ENCODE results near the gene HPDL. TPM values are rescaled to one million over a fixed set of nuclear protein-coding genes. Genes with fewer than 3 reads are reported as not detected.

Gene HPDL
- total and polyA plus RNA-seq, 2 of the 4 experiments (the other 2 are of a cell fraction) = 0.54 to 1.1 TPM

DNA sequence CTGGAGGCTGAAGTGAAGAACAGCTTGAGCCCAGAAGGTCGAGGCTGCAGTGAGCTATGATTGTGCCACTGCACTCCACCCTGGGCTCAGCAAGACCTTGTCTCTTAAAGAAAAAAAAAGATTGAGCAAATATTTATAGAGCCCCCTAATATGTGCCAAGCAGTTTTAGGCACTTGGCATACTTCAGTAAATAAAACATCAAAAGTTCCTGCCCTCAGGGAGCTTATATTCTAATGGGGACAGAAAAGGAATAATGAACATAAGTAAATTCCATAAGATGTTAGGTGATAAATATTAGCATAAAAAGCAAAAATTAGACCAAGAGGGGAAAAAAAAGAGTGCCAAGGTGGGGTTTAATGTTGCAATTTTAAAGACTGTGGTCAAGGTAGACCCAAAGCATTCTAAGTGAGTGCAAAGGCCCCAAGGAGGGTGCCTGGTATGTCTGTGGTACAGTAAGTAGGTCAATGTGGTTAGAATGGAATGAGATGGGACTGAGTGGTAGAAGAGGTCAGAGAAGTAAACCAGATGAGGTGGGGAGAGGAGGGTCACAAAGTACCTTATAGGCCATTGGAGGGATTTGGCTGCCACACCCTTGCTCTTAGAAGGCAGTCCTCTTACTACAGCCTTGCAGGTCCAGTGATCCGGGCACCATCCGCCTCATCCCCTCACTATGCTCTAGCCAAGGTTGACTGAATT lies 11.1 kb downstream of the HPDL start:
- Histone ChIP-seq H2BK15ac (ENCODE audit: low read depth, low read length) (no peak overlapping the region), H3K4me3 (ENCODE audit: insufficient read depth, low read depth, low read length) (no peak overlapping the region), H3K9me1 (ENCODE audit: insufficient read depth, low read length) (peaks cover 14% of the 10 kb centered on the region), H3K56ac (ENCODE audit: extremely low read depth, insufficient read depth, low read length) (no peak overlapping the region), H3K9ac (ENCODE audit: low read depth, low read length) (no peak overlapping the region), H3K36me3 (ENCODE audit: control insufficient read depth, insufficient read depth, low read length) (peaks cover 16% of the 10 kb centered on the region), H3K27ac (ENCODE audit: insufficient read depth, low read length) (no peak overlapping the region), H4K8ac (ENCODE audit: low read depth in 2 of 2, low read length in 2 of 2) (no peak overlapping the region), H2BK5ac (ENCODE audit: low read depth, low read length, poor library complexity, severe bottlenecking) (no peak overlapping the region), H4K91ac (ENCODE audit: insufficient read depth, low read depth, low read length) (no peak overlapping the region), H2BK20ac (ENCODE audit: low read depth, low read length) (no peak overlapping the region), H3K4me1 (ENCODE audit: control insufficient read depth, insufficient read depth, low read length) (peaks cover 10% of the 10 kb centered on the region; the same call in 1 of the 2 replicates), H3K9me3 (ENCODE audit: control insufficient read depth, insufficient read depth, low read length) (no peaks in the 10 kb centered on the region), H3K18ac (ENCODE audit: low read depth, low read length) (no peak overlapping the region), H2AK5ac (ENCODE audit: low read depth, low read length) (no peak overlapping the region), H2AK9ac (replicated peaks; ENCODE audit: low read depth, low read length, poor library complexity) (no peak overlapping the region), H3K27me3 (ENCODE audit: control insufficient read depth, insufficient read depth, low read length) (no peaks in the 10 kb centered on the region), H3K79me1 (ENCODE audit: low read depth in 1 of 2, low read length in 2 of 2) (peaks cover 21 to 39% of the 10 kb centered on the region in 2 experiments), H2AFZ (replicated peaks; ENCODE audit: low read length, poor library complexity) (no peak overlapping the region), H3K14ac (replicated peaks; ENCODE audit: low read depth, low read length) (no peak overlapping the region), H4K5ac (ENCODE audit: low read depth, low read length) (no peak overlapping the region), H2BK120ac (ENCODE audit: low read depth, low read length) (no peak overlapping the region), H3K4me2 (ENCODE audit: low read depth, low read length) (no peak overlapping the region), H3K23ac (ENCODE audit: low read depth, low read length) (no peak overlapping the region; the same call in 1 of the 2 replicates), H4K20me1 (ENCODE audit: insufficient read depth, low read length) (no peaks in the 10 kb centered on the region; the same call in 1 of the 2 replicates), H3K4ac (ENCODE audit: low read depth, low read length) (no peak overlapping the region)
- no CpG with 5 or more reads among the region's 3 CpGs for WGBS, 2 experiments (ENCODE audit: extremely low coverage in 2 of 2, insufficient read length in 1 of 2)
- ChIA-PET CTCF (interaction anchor here (0.6 kb wide), 1 partner anchor 38 kb away, joined by 3 read pairs; no protein-coding TSS in a partner anchor), POLR2A (ENCODE audit: unreplicated experiment) (no interaction called here)
- BruUV-seq (replicated peaks) = no TSS peak
- intact Hi-C loops (cut with micrococcal nuclease) = no loop called here
- TF ChIP-seq, protein P1, sequence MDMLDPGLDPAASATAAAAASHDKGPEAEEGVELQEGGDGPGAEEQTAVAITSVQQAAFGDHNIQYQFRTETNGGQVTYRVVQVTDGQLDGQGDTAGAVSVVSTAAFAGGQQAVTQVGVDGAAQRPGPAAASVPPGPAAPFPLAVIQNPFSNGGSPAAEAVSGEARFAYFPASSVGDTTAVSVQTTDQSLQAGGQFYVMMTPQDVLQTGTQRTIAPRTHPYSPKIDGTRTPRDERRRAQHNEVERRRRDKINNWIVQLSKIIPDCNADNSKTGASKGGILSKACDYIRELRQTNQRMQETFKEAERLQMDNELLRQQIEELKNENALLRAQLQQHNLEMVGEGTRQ (IDR thresholded peaks at IDR 0.05; ENCODE audit: low read depth, low read length) = no peak
- TF ChIP-seq MAFK (IDR thresholded peaks at IDR 0.05; ENCODE audit: low read depth, low read length) = no peak
- no peak for TF ChIP-seq MXI1 (IDR thresholded peaks at IDR 0.05; ENCODE audit: borderline replicate concordance, low read depth, low read length)
- TF ChIP-seq BHLHE40 (IDR thresholded peaks at IDR 0.05; ENCODE audit: low read depth, low read length) = no peak
- TF ChIP-seq POLR2A (IDR thresholded peaks at IDR 0.05; ENCODE audit: low read depth, low read length) = no peak
- TF ChIP-seq, protein P2, sequence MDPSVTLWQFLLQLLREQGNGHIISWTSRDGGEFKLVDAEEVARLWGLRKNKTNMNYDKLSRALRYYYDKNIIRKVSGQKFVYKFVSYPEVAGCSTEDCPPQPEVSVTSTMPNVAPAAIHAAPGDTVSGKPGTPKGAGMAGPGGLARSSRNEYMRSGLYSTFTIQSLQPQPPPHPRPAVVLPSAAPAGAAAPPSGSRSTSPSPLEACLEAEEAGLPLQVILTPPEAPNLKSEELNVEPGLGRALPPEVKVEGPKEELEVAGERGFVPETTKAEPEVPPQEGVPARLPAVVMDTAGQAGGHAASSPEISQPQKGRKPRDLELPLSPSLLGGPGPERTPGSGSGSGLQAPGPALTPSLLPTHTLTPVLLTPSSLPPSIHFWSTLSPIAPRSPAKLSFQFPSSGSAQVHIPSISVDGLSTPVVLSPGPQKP (IDR thresholded peaks at IDR 0.05; ENCODE audit: borderline replicate concordance, low read depth, low read length) = no peak
- TF ChIP-seq RFX5 (IDR thresholded peaks at IDR 0.05; ENCODE audit: low read depth, low read length) = no peak
- no peak for TF ChIP-seq CHD1 (IDR thresholded peaks at IDR 0.05; ENCODE audit: low read depth, low read length)
- no peak for TF ChIP-seq SMC3 (IDR thresholded peaks at IDR 0.05; ENCODE audit: low read depth, low read length)
- TF ChIP-seq RCOR1 (IDR thresholded peaks at IDR 0.05; ENCODE audit: insufficient replicate concordance, low read length) = no peak
- TF ChIP-seq, protein P3, sequence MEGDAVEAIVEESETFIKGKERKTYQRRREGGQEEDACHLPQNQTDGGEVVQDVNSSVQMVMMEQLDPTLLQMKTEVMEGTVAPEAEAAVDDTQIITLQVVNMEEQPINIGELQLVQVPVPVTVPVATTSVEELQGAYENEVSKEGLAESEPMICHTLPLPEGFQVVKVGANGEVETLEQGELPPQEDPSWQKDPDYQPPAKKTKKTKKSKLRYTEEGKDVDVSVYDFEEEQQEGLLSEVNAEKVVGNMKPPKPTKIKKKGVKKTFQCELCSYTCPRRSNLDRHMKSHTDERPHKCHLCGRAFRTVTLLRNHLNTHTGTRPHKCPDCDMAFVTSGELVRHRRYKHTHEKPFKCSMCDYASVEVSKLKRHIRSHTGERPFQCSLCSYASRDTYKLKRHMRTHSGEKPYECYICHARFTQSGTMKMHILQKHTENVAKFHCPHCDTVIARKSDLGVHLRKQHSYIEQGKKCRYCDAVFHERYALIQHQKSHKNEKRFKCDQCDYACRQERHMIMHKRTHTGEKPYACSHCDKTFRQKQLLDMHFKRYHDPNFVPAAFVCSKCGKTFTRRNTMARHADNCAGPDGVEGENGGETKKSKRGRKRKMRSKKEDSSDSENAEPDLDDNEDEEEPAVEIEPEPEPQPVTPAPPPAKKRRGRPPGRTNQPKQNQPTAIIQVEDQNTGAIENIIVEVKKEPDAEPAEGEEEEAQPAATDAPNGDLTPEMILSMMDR (conservative IDR thresholded peaks at IDR 0.05; ENCODE audit: low read depth, low read length) = no peak
- no peak for TF ChIP-seq CEBPB (IDR thresholded peaks at IDR 0.05; ENCODE audit: low read depth, low read length)
- TF ChIP-seq FOS (IDR thresholded peaks at IDR 0.05; ENCODE audit: low read depth, low read length) = no peak
- no peak for TF ChIP-seq RAD21 (IDR thresholded peaks at IDR 0.05; ENCODE audit: low read length)
- no peak for TF ChIP-seq MAZ (IDR thresholded peaks at IDR 0.05; ENCODE audit: borderline replicate concordance, low read depth, low read length)
- ATAC-seq (ENCODE audit: low read depth) (no peak), DNase-seq (no peak)
- in situ Hi-C loops (cut with MboI; ENCODE audit: low sequenced_read_pairs) = no loop called here
- dilution Hi-C loops (cut with HindIII; ENCODE audit: low sequenced_read_pairs, unreplicated experiment) = no loop called here

Data from IMR-90 (cell line).